Smooth muscle cell of the pulmonary artery (primary cell): ENCODE results near the gene PALMD. TPM values are rescaled to one million over a fixed set of nuclear protein-coding genes. Genes with fewer than 3 reads are reported as not detected.

Experiments
- total RNA-seq: library from RNA; depleted of rRNA; stranded (reverse); fragments of >200 nt; gene quantifications from 2 replicates; pipeline ENCODE4 v1.2.3, GENCODE V29; 2014

The PALMD gene
- total RNA-seq, result 2.6 and 14.5 TPM in 2 replicates

GRCh38 chr1:99645699-99646531 is at the start of gene PALMD:
PALMD (plus strand) TSS chr1:99646113; CDS start chr1:99646318, 205 bp downstream.

Other genes starting within 250 kb of the PALMD start
- 10.0 and 32.4 TPM in 2 replicates for gene FRRS1, start 120.5 kb downstream of the PALMD start, total RNA-seq
- 12.2 and 15.8 TPM in 2 replicates for gene AGL, start 204.2 kb downstream of the PALMD start, total RNA-seq